HG02973 (cell line): ENCODE data around the gene COPZ2.
"Not testable (repeated sequence)": the region's sequence is repeated elsewhere in the genome, so short reads cannot be mapped to it uniquely, and the experiment has no call there.

ENCODE experiments used
- ATAC-seq: cut with Tn5 transposase; IDR thresholded peaks from one replicate; pipeline ENCODE4 v1.9.1; 2021; ENCODE audit warnings: moderate library complexity; ENCODE audit not compliant: unreplicated experiment

COPZ2 gene

GRCh38 chr17:48056246-48056745, 18.7 kb upstream of the COPZ2 start:
- no peak for ATAC-seq

GRCh38 chr17:48055531-48056245, 18.1 kb upstream of the COPZ2 start:
- no peak for ATAC-seq

- no peak for ATAC-seq
Observed at GRCh38 chr17:48054238-48055185, 16.9 kb upstream of the COPZ2 start.

GRCh38 chr17:48053758-48054237, 16.2 kb upstream of the COPZ2 start:
- no peak for ATAC-seq

- no peak for ATAC-seq
Observed at GRCh38 chr17:48052956-48053757, 15.6 kb upstream of the COPZ2 start.

GRCh38 chr17:48051706-48052486, 14.3 kb upstream of the COPZ2 start:
- no peak for ATAC-seq

GRCh38 chr17:48051283-48051682, 13.7 kb upstream of the COPZ2 start:
- ATAC-seq = no peak

GRCh38 chr17:48048384-48049126, 11.0 kb upstream of the COPZ2 start:
- peak; percentile 34 for ATAC-seq

- ATAC-seq = peak; percentile 84
Observed at GRCh38 chr17:48047741-48048383, 10.3 kb upstream of the COPZ2 start, which contains the start of gene NFE2L1. NFE2L1 (plus strand) TSS chr17:48048359; CDS start chr17:48051119, 2,760 bp downstream.

GRCh38 chr17:48047113-48047740, 9.6 kb upstream of the COPZ2 start:
- ATAC-seq = no peak

GRCh38 chr17:48046296-48046695, 8.7 kb upstream of the COPZ2 start:
- no peak for ATAC-seq

GRCh38 chr17:48045316-48046001, 7.9 kb upstream of the COPZ2 start:
- no peak for ATAC-seq

- ATAC-seq = no peak
Observed at GRCh38 chr17:48044851-48045250, 7.3 kb upstream of the COPZ2 start.

- ATAC-seq = no peak
Observed at GRCh38 chr17:48043176-48043575, 5.6 kb upstream of the COPZ2 start.

- no peak for ATAC-seq
Observed at GRCh38 chr17:48038687-48039086, 1.1 kb upstream of the COPZ2 start.

- ATAC-seq = no peak
Observed at GRCh38 chr17:48037838-48038323, 284 bp upstream of the COPZ2 start.

- no peak for ATAC-seq
Observed at GRCh38 chr17:48036693-48037035, 933 bp downstream of the COPZ2 start.

- not testable (repeated sequence) for ATAC-seq
Observed at GRCh38 chr17:48034734-48035133, 2.9 kb downstream of the COPZ2 start.
